Ovary (tissue), 9 donors: ENCODE results near the gene KRT13. TPM values are rescaled to one million over a fixed set of nuclear protein-coding genes. Genes with fewer than 3 reads are reported as not detected.

Source experiments
- DNase-seq, 5 donors: peaks; one replicate each; pipeline ENCODE4 v3.0.0-alpha.2; 2019 to 2020
- H3K27ac ChIP-seq, 2 donors: fragments of 200-600 bp; one replicate each; pipeline versions ENCODE4 v1.5.1 to v1.8.0; 2019 to 2022
- H3K27me3 ChIP-seq: fragments of 200-600 bp; one replicate; pipeline ENCODE4 v1.8.0; 2022
- H3K36me3 ChIP-seq: fragments of 200-600 bp; sonication (generic); one replicate; pipeline ENCODE4 v1.5.1; 2019
- H3K4me1 ChIP-seq: one replicate; pipeline ENCODE4 v1.8.1; 2013; ENCODE audit warnings: mild to moderate bottlenecking, moderate library complexity; ENCODE audit not compliant: insufficient read depth
- H3K4me3 ChIP-seq: fragments of 200-600 bp; sonication (generic); one replicate; pipeline ENCODE4 v1.5.1; 2017
- H3K9me3 ChIP-seq, 2 donors: fragments of 200-600 bp in 1 of 2; sonication (generic) in 1 of 2; one replicate each; pipeline versions ENCODE4 v1.5.1 to v1.8.1; 2013 to 2019; ENCODE audit warnings: mild to moderate bottlenecking in 1 of 2, moderate library complexity in 1 of 2
- EP300 ChIP-seq: sonication (generic); formaldehyde crosslinking; IDR thresholded peaks from one replicate; pipeline ENCODE4 v1.6.1; 2017; ENCODE audit warnings: antibody characterized with exemption
- POLR2A ChIP-seq: fragments of 450-650 bp; IDR thresholded peaks from one replicate; pipeline ENCODE4 v1.6.1; 2017; ENCODE audit warnings: antibody characterized with exemption, mild to moderate bottlenecking, moderate library complexity
- WGBS, 3 donors: extraction: QIAGEN DNeasy Blood & Tissue Kit in 1 of 3; methylation state at CpG; one replicate each; pipeline versions ENCODE4 v1.1.5 to v1.1.7; 2013 to 2017; 5-methylcytosine and 5-hydroxymethylcytosine counted together
- intact Hi-C, 4 donors: fragments of 100-400 bp; cut with DNase I; formaldehyde crosslinking; loops; one replicate each; pipeline versions ENCODE4 v1.11.0 to v1.15.1; 2022 to 2023
- polyA plus RNA-seq, 2 donors: library from polyadenylated mRNA; stranded (reverse); fragments of 200-250 nt in 1 of 2; fragments of 350-450 nt in 1 of 2; fragmentation: Illumina TruSeq in 1 of 2; extraction: RNeasy Lipid Tissue Mini Kit (QIAGEN cat#74804) in 1 of 2; gene quantifications; one replicate each; pipeline ENCODE4 v1.2.3, GENCODE V29; 2013 to 2014
- total RNA-seq, 7 donors: library from RNA; depleted of rRNA in 2 of 7; stranded (reverse); fragments of >200 nt in 2 of 7; fragmentation: NEBNext Ultra II Directional in 3 of 7; extraction: Animal tissue kit (Norgen Biotek cat#: 25700) in 3 of 7; gene quantifications; one replicate each; pipeline versions ENCODE4 v1.1.0 to v1.2.4, GENCODE V29; 2016 to 2023
- TF ChIP-seq, protein P1 (sequence below), 3 donors: fragments of 450-650 bp in 2 of 3; fragments of 200-600 bp in 1 of 3; IDR thresholded peaks; one replicate each; pipeline versions ENCODE4 v1.5.1 to v1.8.0; 2016 to 2022; ENCODE audit warnings: antibody characterized with exemption in 3 of 3, mild to moderate bottlenecking in 1 of 3
- donor health status: DM: no; HTN: no; CAD: no; lungs with moderate emphysema.
- donor health status: DM: no; HTN: no; CAD: no.
- donor health status: Bipolar disorder and iron deficiency.
- donor health status: DM: yes; HTN: yes; CAD: no.
- donor health status: DM: no; HTN: no; CAD: no.
- donor health status: DM: yes; HTN: yes; CAD: no.

The KRT13 gene
- total and polyA plus RNA-seq, 9 donors = 0.16 to 3.7 (median 1.1) TPM; not detected in 2

GRCh38 chr17:41480581-41480980 lies 24.8 kb downstream of the KRT13 start:
- 96 to 98% (median 97%) methylated on average over 10 of the region's 10 CpGs for WGBS, 3 donors
- H3K36me3 ChIP-seq = no peaks in the 10 kb centered on the region
- DNase-seq = no peak
- H3K4me1 ChIP-seq = peaks cover 7% of the 10 kb centered on the region
- no peaks in the 10 kb centered on the region for H3K9me3 ChIP-seq
- H3K27ac ChIP-seq = no peak overlapping the region
- H3K27me3 ChIP-seq = no peaks in the 10 kb centered on the region
- H3K4me3 ChIP-seq = no peak overlapping the region
- intact Hi-C loops = no loop called here
- TF ChIP-seq, protein P1, sequence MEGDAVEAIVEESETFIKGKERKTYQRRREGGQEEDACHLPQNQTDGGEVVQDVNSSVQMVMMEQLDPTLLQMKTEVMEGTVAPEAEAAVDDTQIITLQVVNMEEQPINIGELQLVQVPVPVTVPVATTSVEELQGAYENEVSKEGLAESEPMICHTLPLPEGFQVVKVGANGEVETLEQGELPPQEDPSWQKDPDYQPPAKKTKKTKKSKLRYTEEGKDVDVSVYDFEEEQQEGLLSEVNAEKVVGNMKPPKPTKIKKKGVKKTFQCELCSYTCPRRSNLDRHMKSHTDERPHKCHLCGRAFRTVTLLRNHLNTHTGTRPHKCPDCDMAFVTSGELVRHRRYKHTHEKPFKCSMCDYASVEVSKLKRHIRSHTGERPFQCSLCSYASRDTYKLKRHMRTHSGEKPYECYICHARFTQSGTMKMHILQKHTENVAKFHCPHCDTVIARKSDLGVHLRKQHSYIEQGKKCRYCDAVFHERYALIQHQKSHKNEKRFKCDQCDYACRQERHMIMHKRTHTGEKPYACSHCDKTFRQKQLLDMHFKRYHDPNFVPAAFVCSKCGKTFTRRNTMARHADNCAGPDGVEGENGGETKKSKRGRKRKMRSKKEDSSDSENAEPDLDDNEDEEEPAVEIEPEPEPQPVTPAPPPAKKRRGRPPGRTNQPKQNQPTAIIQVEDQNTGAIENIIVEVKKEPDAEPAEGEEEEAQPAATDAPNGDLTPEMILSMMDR (IDR thresholded peaks at IDR 0.05) = no peak
- TF ChIP-seq POLR2A (no peak), EP300 (no peak)

GRCh38 chr17:41480136-41480535 lies 25.3 kb downstream of the KRT13 start:
- no peaks in the 10 kb centered on the region for H3K9me3 ChIP-seq
- H3K4me3 ChIP-seq = no peak overlapping the region
- TF ChIP-seq, protein P1 (IDR thresholded peaks at IDR 0.05) = no peak
- TF ChIP-seq EP300 (no peak), POLR2A (no peak)
- intact Hi-C loops = no loop called here
- no peak overlapping the region for H3K27ac ChIP-seq
- WGBS, 3 donors = 65 to 81% (median 73%) methylated on average over 2 of the region's 2 CpGs
- DNase-seq = no peak
- H3K27me3 ChIP-seq = no peaks in the 10 kb centered on the region
- peaks cover 7% of the 10 kb centered on the region for H3K4me1 ChIP-seq
- H3K36me3 ChIP-seq = no peaks in the 10 kb centered on the region

DNA sequence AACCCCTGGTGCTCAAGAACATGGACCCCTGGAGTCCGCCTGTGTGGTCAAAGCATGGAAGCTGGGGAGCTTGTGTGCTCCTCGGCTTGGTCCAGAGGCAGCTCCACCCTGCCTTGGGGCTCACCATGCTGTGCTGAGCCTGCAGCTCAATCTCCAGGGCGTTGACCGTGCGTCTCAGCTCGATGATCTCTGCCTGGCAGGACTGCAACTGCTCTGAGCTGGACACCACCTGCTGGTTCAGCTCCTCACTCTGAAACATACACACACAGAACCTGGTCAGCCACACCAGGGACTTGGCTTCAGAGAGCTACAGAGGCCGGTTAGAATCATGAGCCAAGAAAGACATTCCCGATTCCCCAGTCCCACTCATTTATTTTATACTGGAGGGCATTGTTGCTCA lies 27.2 kb downstream of the KRT13 start:
- 84 to 91% (median 90%) methylated on average over 8 of the region's 8 CpGs for WGBS, 3 donors
- Histone ChIP-seq H3K27me3 (no peaks in the 10 kb centered on the region), H3K27ac (no peak overlapping the region), H3K36me3 (no peaks in the 10 kb centered on the region), H3K9me3 (no peaks in the 10 kb centered on the region), H3K4me3 (no peak overlapping the region), H3K4me1 (peaks cover 4% of the 10 kb centered on the region)
- TF ChIP-seq EP300 (no peak), POLR2A (no peak)
- TF ChIP-seq, protein P1 (IDR thresholded peaks at IDR 0.05) = no peak
- DNase-seq = no peak
- intact Hi-C loops = no loop called here

GRCh38 chr17:41476866-41477815 lies 28.3 kb downstream of the KRT13 start:
- Histone ChIP-seq H3K27ac (no peak overlapping the region), H3K9me3 (no peaks in the 10 kb centered on the region), H3K27me3 (no peaks in the 10 kb centered on the region), H3K4me3 (no peak overlapping the region), H3K36me3 (no peaks in the 10 kb centered on the region), H3K4me1 (peaks cover 4% of the 10 kb centered on the region)
- WGBS, 3 donors = 60 to 76% (median 67%) methylated on average over 22 of the region's 22 CpGs
- TF ChIP-seq, protein P1 (IDR thresholded peaks at IDR 0.05) = no peak
- no peak for TF ChIP-seq EP300
- TF ChIP-seq POLR2A = no peak
- peak in 2 of 5 donors; percentile 25 to 57 for DNase-seq
- intact Hi-C loops = no loop called here
